ENCODE measurements around the gene PANK2.

DNA sequence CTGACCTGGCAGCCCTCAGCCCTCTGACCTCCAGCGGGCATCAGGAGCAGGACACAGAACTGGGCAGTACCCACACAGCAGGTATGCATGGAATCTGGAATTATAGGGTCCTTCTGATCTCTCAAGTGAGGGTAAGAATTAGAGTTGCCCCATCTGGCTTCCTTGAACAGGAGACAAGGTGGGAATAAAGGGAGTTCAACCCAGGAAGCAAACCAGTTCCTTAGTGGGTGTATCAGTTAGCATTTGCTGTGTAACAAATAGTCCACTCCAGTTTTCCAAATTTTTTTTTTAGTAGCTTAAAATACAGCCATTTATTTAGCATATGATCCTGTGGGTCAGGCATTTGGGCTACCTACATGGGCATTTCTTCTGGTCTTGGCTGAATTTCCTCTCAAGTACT, 26.9 kb upstream of the PANK2 start:
- no peak for TF ChIP-seq POLR2A (IDR thresholded peaks at IDR 0.05)
- no peak for TF ChIP-seq EP300 (IDR thresholded peaks at IDR 0.05)

Measured in suprapubic skin (tissue), 2 donors.